Measurements from ENCODE around the gene CAP2. TPM values are rescaled to one million over a fixed set of nuclear protein-coding genes. Genes with fewer than 3 reads are reported as not detected.
"Not testable (repeated sequence)": the region's sequence is repeated elsewhere in the genome, so short reads cannot be mapped to it uniquely, and the experiment has no call there.

Gene CAP2
- total RNA-seq, 1 experiment from 2014 or later = 27.8 TPM

DNA sequence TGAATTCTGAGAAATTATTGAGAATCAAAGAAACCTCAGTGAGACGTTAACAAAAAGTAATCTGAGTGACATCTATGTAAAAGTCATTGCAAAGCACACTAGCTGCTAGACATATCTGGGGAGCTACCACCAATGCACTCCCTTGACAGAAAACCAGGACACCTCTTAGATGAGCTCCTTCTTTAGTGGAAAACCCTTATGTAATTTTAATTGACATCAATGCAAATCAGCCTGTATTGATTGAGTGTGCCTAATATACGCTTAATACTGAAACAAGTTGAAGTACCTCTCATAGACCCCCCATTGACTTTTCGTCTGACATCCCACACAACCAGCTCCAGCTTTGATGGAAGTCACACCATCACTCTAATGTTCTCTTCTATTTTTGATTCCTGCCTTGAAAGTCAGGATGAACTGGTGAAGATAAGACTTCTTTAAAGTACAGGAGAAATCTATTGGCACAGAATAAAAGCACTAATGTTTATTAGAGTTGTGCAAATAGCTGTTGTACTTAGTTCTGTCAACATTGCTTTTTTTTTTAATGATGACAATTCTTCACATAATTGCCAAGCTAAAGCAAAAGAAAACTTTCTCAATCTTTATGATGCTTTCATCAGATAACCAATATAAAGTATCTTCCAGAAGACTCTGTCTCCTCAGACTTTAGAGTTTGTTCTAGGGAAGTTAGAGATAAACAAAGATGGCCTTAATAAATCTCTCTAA is 108.7 kb downstream of the CAP2 start:
- no peak for DNase-seq (ENCODE audit: low spot score)

DNA sequence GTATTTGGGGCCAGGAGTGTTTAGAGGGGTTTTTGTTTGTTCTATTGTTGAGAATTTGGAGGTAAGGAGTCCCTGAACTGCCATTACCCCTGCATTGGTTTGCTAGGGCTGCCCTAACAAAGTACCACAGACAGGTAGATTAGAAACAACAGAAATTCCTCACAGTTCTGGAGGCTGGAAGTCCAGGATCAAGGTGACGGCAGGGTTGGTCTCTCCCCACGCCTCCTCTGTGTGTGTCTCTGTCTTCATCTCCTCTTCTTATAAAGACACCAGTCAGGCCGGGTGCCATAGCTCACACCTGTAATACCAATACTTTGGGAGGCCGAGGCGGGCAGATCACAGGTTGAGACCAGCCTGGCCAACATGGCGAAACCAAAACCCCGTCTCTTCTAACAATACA is 109.7 kb downstream of the CAP2 start:
- no peak for DNase-seq (ENCODE audit: low spot score)

- DNase-seq (ENCODE audit: low spot score) = no peak
Observed at GRCh38 chr6:17504005-17504404, 110.6 kb downstream of the CAP2 start.

DNA sequence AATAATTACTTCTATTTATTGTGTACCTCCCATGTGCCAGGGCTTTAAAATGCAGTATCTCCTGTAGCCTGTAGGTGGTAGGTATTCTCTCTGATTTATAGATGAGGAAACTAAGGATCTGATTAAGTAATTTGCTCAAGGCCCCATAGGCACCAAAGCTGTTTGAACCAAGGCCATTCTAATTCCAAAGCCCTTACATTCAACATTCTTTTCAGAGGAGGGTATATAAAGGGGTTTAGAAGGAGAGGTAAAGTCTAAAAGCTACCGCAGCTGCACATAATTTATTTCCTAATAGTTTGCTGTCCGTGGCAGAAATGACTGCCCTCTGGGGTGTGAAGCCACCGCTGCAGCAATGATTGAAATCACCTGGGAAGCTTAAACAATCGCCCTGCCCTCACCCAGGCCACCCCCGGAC is 111.7 kb downstream of the CAP2 start:
- DNase-seq (ENCODE audit: low spot score) = no peak

- DNase-seq (ENCODE audit: low spot score) = peak; percentile 19
Observed at GRCh38 chr6:17505767-17506280, 112.4 kb downstream of the CAP2 start.

DNA sequence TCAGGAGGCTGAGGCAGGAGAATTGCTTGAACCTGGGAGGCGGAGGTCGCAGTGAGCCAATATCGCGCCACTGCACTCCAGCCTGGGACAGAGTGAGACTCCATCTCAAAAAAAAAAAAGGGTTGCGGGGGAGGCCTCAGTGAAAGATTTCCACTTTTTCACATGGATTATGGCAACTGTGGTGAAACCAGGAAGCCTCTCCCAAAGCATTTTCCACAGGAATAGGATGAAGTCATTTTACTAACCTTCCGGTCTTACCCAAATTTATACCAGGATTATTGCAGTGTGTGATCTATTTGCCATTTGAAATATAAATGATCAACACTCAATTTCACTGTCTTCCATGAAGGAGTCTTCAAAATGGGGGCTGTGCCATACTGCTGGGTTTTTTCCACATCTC is 113.1 kb downstream of the CAP2 start:
- DNase-seq (ENCODE audit: low spot score) = no peak

DNA sequence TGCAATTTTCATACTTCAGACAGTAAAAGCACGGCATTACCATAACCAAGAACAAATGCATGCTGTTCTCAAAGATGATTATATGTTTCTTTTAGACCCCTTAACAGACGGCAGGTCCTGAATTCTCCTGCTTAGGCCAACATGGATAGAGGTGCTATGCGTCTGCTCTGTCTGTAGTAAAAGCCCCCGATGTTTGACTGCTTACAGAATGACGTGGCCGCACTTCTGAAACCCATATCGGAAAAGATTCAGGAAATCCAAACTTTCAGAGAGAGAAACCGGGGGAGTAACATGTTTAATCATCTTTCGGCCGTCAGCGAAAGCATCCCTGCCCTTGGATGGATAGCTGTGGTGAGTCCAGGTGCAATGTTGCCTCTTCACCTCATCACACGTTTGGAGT is 113.6 kb downstream of the CAP2 start:
- DNase-seq (ENCODE audit: low spot score) = no peak

- no peak for DNase-seq (ENCODE audit: low spot score)
Observed at GRCh38 chr6:17511084-17511483, 117.7 kb downstream of the CAP2 start.

DNA sequence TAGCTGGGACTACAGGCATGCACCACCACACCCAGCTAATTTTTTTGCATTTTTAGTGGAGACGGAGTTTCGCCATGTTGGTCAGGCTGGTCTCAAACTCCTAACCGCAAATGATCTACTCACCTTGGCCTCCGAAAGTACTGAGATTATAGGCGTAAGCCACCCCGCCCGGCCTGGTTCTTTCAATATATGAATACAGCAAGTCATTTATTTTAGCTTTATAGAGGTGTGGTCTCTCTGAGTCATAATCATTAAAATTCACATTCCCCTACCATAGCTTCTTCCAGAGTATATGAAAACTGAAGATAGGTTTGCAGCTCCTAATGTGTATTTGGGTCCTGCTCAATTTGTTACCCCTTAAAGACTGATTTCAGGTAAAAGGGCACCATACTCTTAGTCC is 118.2 kb downstream of the CAP2 start:
- DNase-seq (ENCODE audit: low spot score) = no peak

- DNase-seq (ENCODE audit: low spot score) = no peak
Observed at GRCh38 chr6:17519120-17519519, 125.7 kb downstream of the CAP2 start.

- no peak for DNase-seq (ENCODE audit: low spot score)
Observed at GRCh38 chr6:17525637-17526036, 132.2 kb downstream of the CAP2 start.

DNA sequence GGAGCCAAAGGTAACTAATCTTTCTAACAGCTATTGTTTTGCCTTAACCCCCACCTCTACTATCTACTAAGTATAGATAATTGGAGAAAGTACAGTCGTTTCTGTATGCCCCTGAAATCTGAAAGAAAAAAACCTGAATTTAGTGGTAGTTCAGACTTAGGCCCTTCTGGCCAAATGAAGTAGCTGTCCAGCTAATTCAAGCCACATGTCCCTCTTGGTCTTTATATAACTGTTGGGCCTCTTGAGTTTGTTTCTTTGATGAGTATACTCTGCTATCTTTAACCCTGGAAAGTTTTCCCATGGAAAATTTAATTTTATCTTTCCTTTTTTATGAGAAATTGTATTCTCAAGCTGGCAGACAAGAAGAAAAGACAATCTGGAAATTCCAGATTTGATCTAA is 133.7 kb downstream of the CAP2 start:
- no peak for DNase-seq (ENCODE audit: low spot score)

GRCh38 chr6:17530321-17530835 is 137.0 kb downstream of the CAP2 start:
- no peak for DNase-seq (ENCODE audit: low spot score)

DNA sequence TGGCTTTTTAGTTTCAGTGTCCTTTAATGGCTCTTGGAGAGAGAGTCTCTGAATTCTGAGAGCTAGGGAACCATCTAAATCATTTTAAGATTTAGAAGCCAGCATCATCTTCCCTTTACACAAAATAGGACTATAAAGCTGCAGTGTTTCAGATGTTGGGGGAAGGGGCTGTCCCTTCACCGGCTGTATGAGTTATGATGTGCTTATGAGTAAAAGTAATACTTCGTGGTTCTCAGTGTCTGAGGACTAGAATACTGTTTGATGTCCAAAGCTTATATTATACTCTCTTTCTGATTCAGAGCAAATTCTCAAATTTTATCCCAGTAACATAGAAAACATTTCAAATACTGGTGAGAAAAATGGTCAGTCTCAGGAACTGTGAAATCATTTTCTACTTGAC is 143.2 kb downstream of the CAP2 start:
- DNase-seq (ENCODE audit: low spot score) = no peak

GRCh38 chr6:17542243-17542642 is 148.8 kb downstream of the CAP2 start:
- no peak for DNase-seq (ENCODE audit: low spot score)

GRCh38 chr6:17545681-17546080 is 152.3 kb downstream of the CAP2 start:
- DNase-seq (ENCODE audit: low spot score) = not testable (repeated sequence)

DNA sequence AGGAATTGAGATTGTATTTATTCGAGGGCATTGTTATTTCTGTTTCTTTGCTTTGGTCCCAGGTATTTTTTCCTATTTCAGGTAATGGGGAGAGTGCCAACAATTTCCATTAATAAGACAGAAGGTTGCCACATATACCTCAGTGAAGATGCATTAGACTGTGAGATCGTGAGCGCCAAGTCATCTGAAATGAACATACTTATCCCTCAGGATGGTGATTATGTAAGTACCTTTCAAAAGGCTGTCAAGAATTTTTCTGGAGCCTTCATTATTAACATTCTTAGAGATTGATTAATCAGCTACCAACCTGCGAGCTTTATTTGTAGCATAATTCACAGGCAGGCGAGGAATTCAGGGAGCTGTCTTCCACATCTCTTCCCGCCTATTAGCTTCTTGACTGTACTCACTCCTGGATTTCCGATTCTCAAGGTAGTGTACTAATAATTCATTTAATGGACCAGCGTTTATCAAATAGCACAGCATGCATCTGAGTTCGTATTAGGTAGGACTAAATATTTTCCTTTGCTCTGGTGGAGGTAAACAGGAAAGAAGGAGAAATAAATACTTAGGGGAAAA is 158.1 kb downstream of the CAP2 start:
- no peak for DNase-seq (ENCODE audit: low spot score)

DNA sequence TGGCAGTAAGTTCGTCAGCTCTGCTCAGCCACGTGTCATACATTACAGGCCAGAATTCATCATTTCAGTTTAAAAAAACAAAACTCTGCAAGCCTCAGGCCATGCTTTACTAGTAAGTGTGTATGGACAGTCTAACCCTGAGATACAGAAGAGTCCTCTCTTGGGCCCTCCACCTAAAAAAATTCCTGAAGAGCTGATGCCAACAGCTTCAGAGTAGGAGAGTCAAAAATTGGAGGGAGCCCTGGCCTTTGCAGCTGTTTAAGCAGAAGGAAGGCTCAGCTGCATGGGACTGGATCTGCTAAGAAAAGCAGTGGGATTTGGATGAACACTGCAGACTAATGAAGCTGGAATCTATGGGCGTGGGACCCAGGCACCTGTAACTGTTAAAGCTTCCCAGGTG is 159.5 kb downstream of the CAP2 start:
- DNase-seq (ENCODE audit: low spot score) = no peak

GRCh38 chr6:17556014-17556413 is 162.6 kb downstream of the CAP2 start:
- DNase-seq (ENCODE audit: low spot score) = no peak

- DNase-seq (ENCODE audit: low spot score) = no peak
Observed at GRCh38 chr6:17562636-17563035, 169.2 kb downstream of the CAP2 start.

DNA sequence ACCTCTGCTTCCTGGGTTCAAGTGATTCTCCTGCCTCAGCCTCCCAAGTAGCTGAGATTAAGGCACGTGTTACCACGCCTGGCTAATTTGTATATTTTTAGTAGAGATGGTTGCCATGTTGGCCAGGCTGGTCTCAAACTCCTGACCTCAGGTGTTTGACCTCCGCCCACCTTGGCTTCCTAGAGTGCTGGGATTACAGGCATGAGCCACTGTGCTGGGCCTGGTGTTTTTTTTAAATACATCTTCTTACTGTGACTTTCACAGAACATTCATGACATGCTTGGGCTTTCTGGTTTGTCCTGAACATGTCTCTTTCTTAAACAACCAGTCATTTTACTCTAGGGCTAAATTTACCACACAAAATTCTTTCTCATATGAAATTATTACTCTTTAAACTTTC is 172.0 kb downstream of the CAP2 start:
- no peak for DNase-seq (ENCODE audit: low spot score)

- peak; percentile 13 for DNase-seq (ENCODE audit: low spot score)
Observed at GRCh38 chr6:17574866-17575560, 181.6 kb downstream of the CAP2 start.

- no peak for DNase-seq (ENCODE audit: low spot score)
Observed at GRCh38 chr6:17577059-17577458, 183.7 kb downstream of the CAP2 start.
